CD4-positive, alpha-beta T cell treated with Interleukin-6 for 4 hours (primary cell): ENCODE results near the gene CPXM2.

ENCODE experiments used
- DNase-seq: peaks from one replicate; pipeline ENCODE4 v3.0.0-alpha.2; 2020; ENCODE audit warnings: mixed read lengths

Gene CPXM2

DNA sequence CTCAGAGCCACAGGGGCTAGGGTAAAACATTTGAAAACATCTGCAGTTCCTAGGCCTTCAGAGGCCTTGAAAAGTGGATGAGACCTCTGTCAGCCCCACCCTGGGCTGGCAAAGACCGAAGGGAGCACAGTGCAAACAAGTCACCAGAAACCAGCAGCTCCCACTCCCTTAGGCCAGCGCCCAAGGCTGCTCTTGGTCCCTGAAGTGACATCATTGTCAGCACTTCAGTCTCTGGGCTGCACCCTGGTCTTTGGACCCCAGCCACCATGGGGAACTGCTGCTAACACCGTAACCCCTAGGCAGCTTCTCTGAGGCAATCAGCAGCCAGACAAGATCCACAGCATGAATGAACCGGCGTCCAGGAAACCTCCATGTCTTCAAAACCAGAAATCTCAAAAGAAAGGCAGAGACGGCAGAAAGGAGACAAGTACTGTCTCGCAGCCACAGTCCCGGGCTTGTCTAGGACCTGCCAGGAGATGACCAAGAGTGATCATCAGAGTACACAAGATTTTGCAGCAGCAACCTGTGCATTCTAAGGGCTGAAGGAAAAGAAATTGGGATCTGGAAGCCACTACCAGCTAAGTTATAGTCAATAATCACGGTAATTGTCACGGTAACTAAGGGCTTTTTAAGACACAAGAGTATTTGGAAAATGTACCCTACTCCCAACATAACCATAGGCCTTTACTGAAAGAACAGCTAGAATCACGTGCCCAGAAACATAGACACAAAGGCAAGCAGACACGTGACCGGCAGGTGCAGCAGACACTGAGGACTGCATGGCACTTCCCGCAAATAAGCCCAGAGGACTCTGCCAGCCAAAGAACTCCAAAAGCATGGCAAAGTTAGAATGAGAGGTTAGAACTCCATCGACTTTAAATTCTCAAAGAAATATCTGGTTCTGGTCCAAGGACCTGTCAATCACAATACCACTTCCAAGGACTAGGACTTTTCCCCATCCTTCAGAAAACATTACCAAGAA is 23.3 kb downstream of the CPXM2 start:
- no peak for DNase-seq

DNA sequence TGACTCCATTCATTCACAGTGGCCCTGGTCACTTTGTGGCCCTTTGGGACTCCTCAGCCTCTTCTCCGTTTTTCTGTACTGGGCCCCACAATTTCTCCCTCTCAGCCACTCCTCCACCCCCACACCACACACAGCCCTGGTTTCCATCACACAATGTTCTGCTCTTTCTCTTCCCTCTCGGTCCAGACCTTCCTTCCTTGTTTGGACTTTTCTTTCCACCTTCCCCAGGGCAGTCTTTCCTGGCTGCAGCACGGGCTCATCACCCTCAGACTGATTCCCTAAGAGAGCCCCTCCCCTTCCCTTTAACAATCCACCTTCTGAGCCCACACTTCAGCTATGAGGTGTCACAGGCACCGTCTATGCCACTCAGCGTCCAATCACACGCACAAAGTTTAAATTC is 25.7 kb downstream of the CPXM2 start:
- no peak for DNase-seq

DNA sequence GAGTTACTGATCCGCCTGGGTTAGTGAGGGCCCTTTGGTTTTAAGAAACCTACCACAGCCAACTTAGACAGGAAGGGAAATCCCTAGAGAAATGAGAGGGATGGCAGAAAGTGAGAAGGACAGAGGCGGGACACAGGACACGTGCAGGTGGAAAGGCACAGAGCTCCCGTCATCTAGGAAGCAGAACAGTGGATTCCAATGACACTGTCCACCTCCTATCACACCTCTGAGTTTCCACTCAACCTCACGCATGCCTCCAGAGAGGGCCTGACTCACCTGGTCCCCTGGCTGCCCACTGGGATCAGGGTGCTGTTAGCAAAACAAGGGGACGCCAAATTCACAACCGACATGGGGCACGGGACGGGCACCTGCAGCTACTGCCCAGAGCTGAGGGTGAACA is 26.3 kb downstream of the CPXM2 start:
- no peak for DNase-seq

DNA sequence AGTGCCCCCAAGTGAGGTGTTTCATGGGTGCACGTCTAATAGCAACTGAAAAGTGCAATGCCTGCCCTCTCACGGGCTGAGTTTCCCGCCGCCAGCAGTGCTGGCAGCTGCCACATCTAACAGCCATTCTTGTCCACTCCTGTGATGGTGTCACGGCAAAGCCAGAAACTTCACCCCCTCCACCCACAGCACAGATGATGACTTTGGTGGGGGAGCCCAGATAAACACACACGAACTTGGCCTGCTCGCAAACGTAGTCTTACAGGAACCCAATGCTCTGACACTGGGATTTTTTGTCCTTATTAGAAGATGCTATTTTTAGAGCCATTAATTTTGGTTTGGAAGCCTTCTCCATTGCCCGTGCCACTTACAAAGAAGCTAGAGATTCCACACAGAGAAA is 26.7 kb downstream of the CPXM2 start:
- DNase-seq: no peak

- no peak for DNase-seq
Observed at GRCh38 chr10:123863721-123864482, 27.7 kb downstream of the CPXM2 start.

- DNase-seq: no peak
Observed at GRCh38 chr10:123863183-123863575, 28.4 kb downstream of the CPXM2 start.

GRCh38 chr10:123862421-123863182 is 29.0 kb downstream of the CPXM2 start:
- no peak for DNase-seq

- no peak for DNase-seq
Observed at GRCh38 chr10:123860856-123861255, 30.8 kb downstream of the CPXM2 start.

- DNase-seq: no peak
Observed at GRCh38 chr10:123860209-123860608, 31.4 kb downstream of the CPXM2 start.

- no peak for DNase-seq
Observed at GRCh38 chr10:123859653-123860050, 32.0 kb downstream of the CPXM2 start.

- DNase-seq: no peak
Observed at GRCh38 chr10:123858907-123859652, 32.5 kb downstream of the CPXM2 start.

DNA sequence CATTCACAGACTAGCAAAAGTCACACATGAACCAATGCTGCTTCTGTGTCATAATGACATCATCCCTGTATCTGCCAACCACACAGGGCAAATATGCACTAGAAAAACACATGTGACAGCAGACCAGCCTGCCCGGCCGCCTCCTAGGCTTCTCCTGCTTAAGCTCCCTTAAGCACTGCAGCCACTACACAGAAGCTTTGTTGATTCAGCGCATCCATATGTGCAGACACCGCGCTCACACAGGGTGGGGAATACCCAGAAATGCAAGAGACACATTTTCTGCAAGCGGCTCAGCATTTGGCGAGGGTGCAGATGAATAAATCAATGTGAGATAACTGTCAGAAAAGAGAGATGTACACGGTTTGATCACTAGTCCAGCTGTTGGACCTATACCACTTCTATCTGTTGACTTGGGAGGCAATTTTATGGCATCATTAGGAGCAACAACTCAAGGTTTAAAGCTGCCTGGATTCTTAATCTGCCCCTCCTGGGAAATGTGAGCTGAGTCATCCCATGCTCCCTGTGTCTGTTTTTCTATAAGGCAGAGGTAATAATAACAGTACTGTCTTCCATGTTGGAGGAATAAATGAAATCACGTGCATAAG is 33.4 kb downstream of the CPXM2 start:
- no peak for DNase-seq

GRCh38 chr10:123857616-123858015 is 34.0 kb downstream of the CPXM2 start:
- DNase-seq: no peak

DNA sequence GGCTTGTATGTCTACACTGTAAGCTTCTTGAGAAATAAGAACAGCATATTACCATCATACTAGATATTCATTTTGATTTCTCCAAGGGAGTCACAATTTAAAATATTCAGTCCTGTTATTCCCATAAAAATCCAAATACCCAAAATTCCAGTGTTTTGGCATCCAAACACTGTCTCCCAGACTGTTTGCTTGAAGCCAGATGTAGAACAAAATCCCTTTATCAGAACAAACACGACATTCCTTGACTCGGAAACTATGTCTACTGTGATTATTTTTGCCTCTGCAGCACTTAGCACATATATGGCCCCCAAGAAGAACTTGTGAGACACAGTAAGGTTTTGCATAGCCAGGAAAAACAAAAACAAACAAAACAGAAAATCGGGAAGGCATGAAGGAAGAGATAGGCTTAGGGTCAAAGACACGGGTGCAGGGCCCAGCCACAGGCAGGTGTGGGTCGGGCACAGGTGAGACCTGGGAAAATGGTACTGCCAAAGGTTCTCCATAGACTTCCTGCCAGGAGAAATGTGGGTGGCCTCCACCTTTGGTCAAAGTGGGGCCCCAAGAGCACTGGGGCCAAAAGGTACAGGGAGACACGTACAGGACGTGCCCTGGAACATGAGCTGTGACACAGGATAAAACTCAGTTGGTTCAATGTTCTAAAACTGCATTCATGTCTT is 36.5 kb downstream of the CPXM2 start:
- DNase-seq: no peak

GRCh38 chr10:123854498-123854897 is 37.1 kb downstream of the CPXM2 start:
- DNase-seq: no peak

- DNase-seq: no peak
Observed at GRCh38 chr10:123854003-123854402, 37.6 kb downstream of the CPXM2 start.

DNA sequence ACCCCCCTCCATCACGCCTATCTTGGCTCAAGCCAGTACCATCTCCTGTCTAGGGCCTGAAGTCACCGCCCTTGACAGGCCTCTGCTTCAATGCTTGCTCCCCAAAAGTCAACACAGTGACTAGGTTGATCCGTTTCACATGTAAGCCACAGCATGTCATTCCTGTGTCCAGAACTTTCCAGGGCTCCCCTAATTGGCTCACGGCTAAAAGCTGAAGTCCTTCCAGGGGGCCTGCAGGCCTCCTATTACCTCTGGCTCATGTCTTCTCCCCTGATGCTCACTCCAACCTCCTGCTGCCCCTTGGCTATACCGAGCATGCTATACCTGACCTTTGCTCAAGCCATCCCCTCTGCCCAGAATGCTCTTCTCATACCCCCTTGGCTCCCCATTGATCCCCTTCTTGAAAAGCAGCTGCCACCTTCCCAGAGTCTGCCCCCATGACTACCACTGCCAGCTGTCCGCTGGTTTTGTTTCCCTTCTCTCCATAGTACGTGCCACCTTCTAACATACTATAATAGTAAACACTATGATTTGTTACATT is 39.1 kb downstream of the CPXM2 start:
- DNase-seq: no peak

DNA sequence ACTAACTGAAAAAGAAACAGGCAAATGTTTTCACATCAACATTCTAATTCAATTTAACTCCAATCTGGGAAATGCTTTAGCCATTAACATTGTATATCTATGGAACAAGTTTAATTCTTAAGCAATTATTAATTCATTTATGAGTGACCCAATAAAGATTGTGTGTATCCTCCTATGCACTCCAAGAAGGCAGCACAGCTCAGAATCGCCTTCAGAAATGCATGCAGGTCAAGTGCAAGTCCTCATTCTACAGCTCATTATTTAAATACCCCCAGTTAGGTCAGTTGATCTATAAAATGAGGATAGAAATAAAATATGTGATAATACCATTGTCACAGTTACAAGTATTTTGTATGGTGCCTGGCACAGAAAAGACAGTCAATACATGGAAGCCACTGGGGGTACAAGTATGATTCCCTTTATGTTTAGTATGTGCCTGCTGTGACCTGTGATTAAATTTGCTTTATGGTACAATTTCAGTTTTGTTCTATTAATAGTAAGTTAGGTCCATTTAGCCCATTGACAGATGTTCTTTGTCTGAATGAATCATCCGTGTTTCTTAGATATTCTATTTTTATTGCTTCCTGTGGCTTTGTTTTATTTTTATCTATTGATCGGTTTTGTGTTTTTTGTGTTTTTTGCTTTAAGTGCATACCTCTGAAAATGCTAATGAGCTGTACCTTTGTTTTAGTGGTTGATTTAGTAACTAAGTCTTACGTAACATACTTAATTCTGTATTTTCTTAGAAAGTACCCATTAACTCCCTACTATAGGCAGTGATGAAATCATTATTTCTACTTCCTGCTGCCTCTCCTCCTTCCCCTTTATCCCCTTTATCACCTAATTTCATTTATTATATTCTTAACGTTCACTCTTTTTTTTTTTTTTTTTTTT is 42.8 kb downstream of the CPXM2 start:
- no peak for DNase-seq

DNA sequence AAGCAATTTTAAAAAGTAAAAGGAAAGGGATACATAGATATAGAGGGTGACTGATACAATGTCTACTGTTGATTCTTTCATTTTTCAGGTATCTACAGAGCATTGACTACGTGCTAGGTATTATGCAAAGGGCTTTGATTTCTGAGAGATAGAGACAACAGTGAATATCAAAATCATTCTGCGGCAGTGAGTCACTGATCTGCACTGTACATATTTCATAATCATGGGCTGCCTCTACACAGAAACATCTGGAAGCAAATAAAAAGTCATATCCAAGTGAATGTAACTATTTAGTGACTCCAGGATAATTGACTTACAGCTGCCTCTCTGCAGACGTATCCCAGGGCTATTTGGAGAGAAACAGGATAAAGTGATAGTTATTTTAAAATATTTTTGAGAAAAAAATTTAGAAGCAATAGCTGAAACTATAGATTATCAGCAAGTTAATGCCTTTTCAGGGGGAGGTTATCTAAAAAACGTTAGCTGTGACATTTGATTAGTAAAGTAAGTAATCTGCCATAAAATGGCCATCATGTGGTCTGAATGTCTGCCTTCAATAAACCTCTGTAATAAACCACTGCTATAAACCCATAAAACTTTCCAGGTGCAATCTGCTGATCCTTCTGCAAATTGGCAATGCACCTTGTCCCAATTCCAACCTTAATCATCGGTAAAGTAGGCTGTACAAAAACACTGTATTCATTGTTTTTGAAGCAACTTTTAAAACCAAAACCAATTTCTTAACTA is 43.7 kb downstream of the CPXM2 start:
- no peak for DNase-seq
